Neural progenitor cell (in vitro differentiated cells): ENCODE results near the gene DUSP3. TPM values are rescaled to one million over a fixed set of nuclear protein-coding genes. Genes with fewer than 3 reads are reported as not detected.

Source experiments
- DNase-seq: peaks from one replicate; pipeline ENCODE4 v3.0.0-alpha.2; 2016; ENCODE audit warnings: low spot score
- H2AFZ ChIP-seq: fragments of 200-600 bp; sonication (generic); replicated peaks from 2 replicates; pipeline ENCODE4 v1.6.1; 2016; ENCODE audit warnings: antibody characterized with exemption
- H3F3A ChIP-seq: fragments of 200-600 bp; sonication (generic); 2 replicates; pipeline ENCODE4 v1.6.1; 2016; ENCODE audit warnings: antibody characterized with exemption, low read depth
- H3K27ac ChIP-seq: fragments of 200-600 bp; sonication (generic); 2 replicates; pipeline ENCODE4 v1.5.1; 2016; ENCODE audit warnings: mild to moderate bottlenecking
- H3K27me3 ChIP-seq: fragments of 200-600 bp; sonication (generic); 2 replicates; pipeline ENCODE4 v1.6.1; 2016; ENCODE audit warnings: mild to moderate bottlenecking, moderate library complexity
- H3K36me3 ChIP-seq: fragments of 200-600 bp; sonication (generic); 2 replicates; pipeline ENCODE4 v1.5.1; 2016
- H3K4me1 ChIP-seq: fragments of 200-600 bp; sonication (generic); 2 replicates; pipeline ENCODE4 v1.6.1; 2016; ENCODE audit warnings: mixed run types
- H3K4me2 ChIP-seq: fragments of 200-600 bp; sonication (generic); 2 replicates; pipeline ENCODE4 v1.6.1; 2016
- H3K4me3 ChIP-seq: fragments of 200-600 bp; sonication (generic); 2 replicates; pipeline ENCODE4 v1.5.1; 2016
- H3K79me2 ChIP-seq: fragments of 200-600 bp; sonication (generic); 2 replicates; pipeline ENCODE4 v1.6.1; 2016; ENCODE audit warnings: low read depth
- H3K9ac ChIP-seq: fragments of 200-600 bp; sonication (generic); 2 replicates; pipeline ENCODE4 v1.6.1; 2016
- H3K9me3 ChIP-seq: fragments of 200-600 bp; sonication (generic); 2 replicates; pipeline ENCODE4 v1.5.1; 2016; ENCODE audit warnings: low read depth
- H4K20me1 ChIP-seq: fragments of 200-600 bp; sonication (generic); 2 replicates; pipeline ENCODE4 v1.6.1; 2016; ENCODE audit warnings: low read depth
- H3K27ac Mint-ChIP-seq: 3 replicates; pipeline ENCODE4 v1.8.0; 2021; ENCODE audit warnings: mixed read lengths
- H3K27me3 Mint-ChIP-seq: 2 replicates; pipeline ENCODE4 v1.8.0; 2022; ENCODE audit warnings: low read depth, mild to moderate bottlenecking, inconsistent platforms, moderate library complexity, mixed read lengths; ENCODE audit not compliant: insufficient read depth
- H3K36me3 Mint-ChIP-seq: 3 replicates; pipeline ENCODE4 v1.8.0; 2021; ENCODE audit warnings: mixed read lengths
- H3K4me1 Mint-ChIP-seq: 3 replicates; pipeline ENCODE4 v1.8.0; 2021; ENCODE audit warnings: mixed read lengths
- H3K4me3 Mint-ChIP-seq: 3 replicates; pipeline ENCODE4 v1.8.0; 2021; ENCODE audit warnings: mild to moderate bottlenecking, moderate library complexity, mixed read lengths
- H3K9me3 Mint-ChIP-seq: 3 replicates; pipeline ENCODE4 v1.8.0; 2020; ENCODE audit warnings: mixed read lengths
- EZH2 ChIP-seq: fragments of 200-600 bp; sonication (generic); IDR thresholded peaks from 2 replicates; pipeline ENCODE4 v1.6.1; 2017; ENCODE audit warnings: antibody characterized with exemption, mild to moderate bottlenecking, moderate library complexity
- EZH2phosphoT487 ChIP-seq: fragments of 200-600 bp; sonication (generic); IDR thresholded peaks from 2 replicates; pipeline ENCODE4 v1.6.1; 2017; ENCODE audit warnings: antibody characterized with exemption
- total RNA-seq: library from RNA; depleted of rRNA; stranded (reverse); fragments of >200 nt; gene quantifications from 2 replicates; pipeline ENCODE4 v1.2.3, GENCODE V29; 2015; ENCODE audit warnings: low replicate concordance
- TF ChIP-seq, protein P1 (sequence below): fragments of 200-600 bp; sonication (generic); IDR thresholded peaks from 2 replicates; pipeline ENCODE4 v1.5.1; 2017; ENCODE audit warnings: antibody characterized with exemption, mild to moderate bottlenecking

The DUSP3 gene
- total RNA-seq, 1 donor from 2014 or later: 20.8 TPM

DNA sequence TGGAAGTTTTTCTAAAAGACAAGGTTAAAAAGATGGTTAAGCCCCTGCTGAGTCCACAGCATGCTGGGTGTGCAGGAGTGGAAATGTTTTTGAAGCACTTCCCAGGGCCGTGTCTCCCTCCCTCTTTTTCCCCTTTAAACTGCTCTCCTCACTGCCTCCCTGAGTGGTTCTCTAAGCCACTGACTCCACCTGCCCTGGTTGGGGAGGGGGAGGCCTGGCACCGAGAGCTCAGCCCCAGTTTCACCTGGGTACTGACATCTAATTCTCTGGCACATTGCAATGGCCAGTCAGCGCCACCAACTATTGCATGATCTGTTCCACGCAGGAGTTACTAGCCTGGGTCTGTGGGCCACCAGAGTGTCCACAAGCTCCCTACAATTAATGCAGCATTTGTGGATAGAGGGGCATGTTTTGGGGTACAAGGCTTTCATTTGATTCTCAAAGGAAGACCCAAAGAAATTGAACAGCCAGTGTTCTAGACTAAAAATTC, 31.5 kb upstream of the DUSP3 start:
- no peak for DNase-seq
- Histone ChIP-seq H3K79me2 (no peaks in the 10 kb centered on the region), H4K20me1 (no peaks in the 10 kb centered on the region), H3K27ac (no peak overlapping the region), H3F3A (no peaks in the 10 kb centered on the region), H3K4me2 (no peak overlapping the region), H3K9ac (no peak overlapping the region), H2AFZ (no peak overlapping the region), H3K9me3 (no peaks in the 10 kb centered on the region), H3K36me3 (no peaks in the 10 kb centered on the region), H3K27me3 (no peaks in the 10 kb centered on the region), H3K4me3 (no peak overlapping the region), H3K4me1 (no peaks in the 10 kb centered on the region)
- Mint-ChIP-seq H3K27ac (no peak overlapping the region), H3K4me1 (peaks cover 11% of the 10 kb centered on the region), H3K9me3 (no peaks in the 10 kb centered on the region), H3K36me3 (no peaks in the 10 kb centered on the region), H3K4me3 (no peak overlapping the region), H3K27me3 (peaks cover 2% of the 10 kb centered on the region)
- TF ChIP-seq, protein P1, sequence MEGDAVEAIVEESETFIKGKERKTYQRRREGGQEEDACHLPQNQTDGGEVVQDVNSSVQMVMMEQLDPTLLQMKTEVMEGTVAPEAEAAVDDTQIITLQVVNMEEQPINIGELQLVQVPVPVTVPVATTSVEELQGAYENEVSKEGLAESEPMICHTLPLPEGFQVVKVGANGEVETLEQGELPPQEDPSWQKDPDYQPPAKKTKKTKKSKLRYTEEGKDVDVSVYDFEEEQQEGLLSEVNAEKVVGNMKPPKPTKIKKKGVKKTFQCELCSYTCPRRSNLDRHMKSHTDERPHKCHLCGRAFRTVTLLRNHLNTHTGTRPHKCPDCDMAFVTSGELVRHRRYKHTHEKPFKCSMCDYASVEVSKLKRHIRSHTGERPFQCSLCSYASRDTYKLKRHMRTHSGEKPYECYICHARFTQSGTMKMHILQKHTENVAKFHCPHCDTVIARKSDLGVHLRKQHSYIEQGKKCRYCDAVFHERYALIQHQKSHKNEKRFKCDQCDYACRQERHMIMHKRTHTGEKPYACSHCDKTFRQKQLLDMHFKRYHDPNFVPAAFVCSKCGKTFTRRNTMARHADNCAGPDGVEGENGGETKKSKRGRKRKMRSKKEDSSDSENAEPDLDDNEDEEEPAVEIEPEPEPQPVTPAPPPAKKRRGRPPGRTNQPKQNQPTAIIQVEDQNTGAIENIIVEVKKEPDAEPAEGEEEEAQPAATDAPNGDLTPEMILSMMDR: no peak
- TF ChIP-seq EZH2phosphoT487: no peak
- TF ChIP-seq EZH2: no peak

DNA sequence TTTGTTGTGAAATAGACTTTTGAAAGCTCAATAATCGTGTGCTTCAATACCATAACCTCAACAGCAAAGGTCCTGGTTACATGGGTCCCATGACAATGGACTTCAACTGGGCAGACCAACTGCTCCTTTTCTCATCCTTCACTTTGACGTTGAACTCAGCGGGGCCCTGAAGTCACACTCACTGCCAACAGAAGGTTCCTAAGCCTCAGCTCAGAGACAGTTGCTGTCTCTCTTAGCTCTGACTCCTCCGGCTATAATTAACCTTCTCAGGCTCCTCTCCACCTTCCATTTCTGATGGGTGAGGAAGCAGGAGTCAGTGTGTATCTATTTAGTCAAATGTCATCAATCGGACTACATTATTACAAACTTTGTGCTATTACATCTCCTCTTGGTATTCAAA, 30.3 kb upstream of the DUSP3 start:
- no peaks in the 10 kb centered on the region for H3K36me3 Mint-ChIP-seq
- no peak for DNase-seq

GRCh38 chr17:43808076-43808475, 29.3 kb upstream of the DUSP3 start:
- H3K4me1 Mint-ChIP-seq: peaks cover 14% of the 10 kb centered on the region

More for the DNA sequence above, 30.3 kb upstream of the DUSP3 start:
- Histone ChIP-seq H4K20me1 (no peaks in the 10 kb centered on the region), H3K4me3 (no peak overlapping the region), H3K79me2 (no peaks in the 10 kb centered on the region), H3K4me2 (no peak overlapping the region), H3F3A (no peaks in the 10 kb centered on the region), H3K9me3 (no peaks in the 10 kb centered on the region), H2AFZ (no peak overlapping the region), H3K36me3 (no peaks in the 10 kb centered on the region), H3K9ac (no peak overlapping the region), H3K27me3 (no peaks in the 10 kb centered on the region), H3K4me1 (no peaks in the 10 kb centered on the region), H3K27ac (no peak overlapping the region)
- H3K27ac Mint-ChIP-seq: no peak overlapping the region
- no peak overlapping the region for H3K4me3 Mint-ChIP-seq
- no peaks in the 10 kb centered on the region for H3K9me3 Mint-ChIP-seq
- peaks cover 5% of the 10 kb centered on the region for H3K27me3 Mint-ChIP-seq
- peaks cover 11% of the 10 kb centered on the region for H3K4me1 Mint-ChIP-seq
- no peak for TF ChIP-seq EZH2phosphoT487
- no peak for TF ChIP-seq EZH2
- TF ChIP-seq, protein P1: no peak

More at GRCh38 chr17:43808076-43808475, 29.3 kb upstream of the DUSP3 start:
- Histone ChIP-seq H3K4me3 (no peak overlapping the region), H3K4me2 (no peak overlapping the region), H3K79me2 (no peaks in the 10 kb centered on the region), H3K9me3 (no peaks in the 10 kb centered on the region), H3F3A (no peaks in the 10 kb centered on the region), H3K4me1 (peaks cover 5% of the 10 kb centered on the region), H4K20me1 (no peaks in the 10 kb centered on the region), H3K9ac (no peak overlapping the region), H3K27ac (no peak overlapping the region), H3K36me3 (no peaks in the 10 kb centered on the region), H3K27me3 (no peaks in the 10 kb centered on the region), H2AFZ (no peak overlapping the region)
- H3K36me3 Mint-ChIP-seq: no peaks in the 10 kb centered on the region
- no peak for DNase-seq
- no peak overlapping the region for H3K27ac Mint-ChIP-seq
- H3K9me3 Mint-ChIP-seq: no peaks in the 10 kb centered on the region
- H3K4me3 Mint-ChIP-seq: no peak overlapping the region
- peaks cover 3% of the 10 kb centered on the region for H3K27me3 Mint-ChIP-seq
- TF ChIP-seq, protein P1: no peak
- TF ChIP-seq EZH2phosphoT487 (no peak), EZH2 (no peak)
